DND-41 (cell line): ENCODE measurements around the gene SFXN5.

ENCODE experiments used
- EZH2 ChIP-seq: IDR thresholded peaks from 3 replicates; pipeline ENCODE4 v1.6.1; 2012; ENCODE audit warnings: borderline replicate concordance, low read depth, mild to moderate bottlenecking, moderate library complexity, low read length, inconsistent platforms; ENCODE audit not compliant: severe bottlenecking
- TF ChIP-seq, protein P1 (sequence below): IDR thresholded peaks from 2 replicates; pipeline ENCODE4 v1.5.1; 2012; ENCODE audit warnings: borderline replicate concordance, low read length, moderate library complexity, mild to moderate bottlenecking; ENCODE audit not compliant: poor library complexity, severe bottlenecking; ENCODE audit errors: extremely low read depth

GRCh38 chr2:72961853-72962468, 109.6 kb downstream of the SFXN5 start:
- TF ChIP-seq, protein P1, sequence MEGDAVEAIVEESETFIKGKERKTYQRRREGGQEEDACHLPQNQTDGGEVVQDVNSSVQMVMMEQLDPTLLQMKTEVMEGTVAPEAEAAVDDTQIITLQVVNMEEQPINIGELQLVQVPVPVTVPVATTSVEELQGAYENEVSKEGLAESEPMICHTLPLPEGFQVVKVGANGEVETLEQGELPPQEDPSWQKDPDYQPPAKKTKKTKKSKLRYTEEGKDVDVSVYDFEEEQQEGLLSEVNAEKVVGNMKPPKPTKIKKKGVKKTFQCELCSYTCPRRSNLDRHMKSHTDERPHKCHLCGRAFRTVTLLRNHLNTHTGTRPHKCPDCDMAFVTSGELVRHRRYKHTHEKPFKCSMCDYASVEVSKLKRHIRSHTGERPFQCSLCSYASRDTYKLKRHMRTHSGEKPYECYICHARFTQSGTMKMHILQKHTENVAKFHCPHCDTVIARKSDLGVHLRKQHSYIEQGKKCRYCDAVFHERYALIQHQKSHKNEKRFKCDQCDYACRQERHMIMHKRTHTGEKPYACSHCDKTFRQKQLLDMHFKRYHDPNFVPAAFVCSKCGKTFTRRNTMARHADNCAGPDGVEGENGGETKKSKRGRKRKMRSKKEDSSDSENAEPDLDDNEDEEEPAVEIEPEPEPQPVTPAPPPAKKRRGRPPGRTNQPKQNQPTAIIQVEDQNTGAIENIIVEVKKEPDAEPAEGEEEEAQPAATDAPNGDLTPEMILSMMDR: no peak
- no peak for TF ChIP-seq EZH2
